SHP77 treated with DMSO at 0.1 percent for 48 hours (cell line): ENCODE measurements around the gene SPINK7.
A peak's percentile ranks its signal among the peaks of the same experiment; 100 is the strongest.
"Not testable (repeated sequence)": the region's sequence is repeated elsewhere in the genome, so short reads cannot be mapped to it uniquely, and the experiment has no call there.

ENCODE experiments used
- DNase-seq: peaks from one replicate; lab custom pipeline; 2025; lab: John Stamatoyannopoulos, UW

Gene SPINK7

GRCh38 chr5:148312153-148312552, at the start of gene SPINK7:
SPINK7 (plus strand) TSS chr5:148312423; CDS start chr5:148312484, 61 bp downstream.
- DNase-seq = no peak

- DNase-seq = no peak
Measured at GRCh38 chr5:148267962-148268361, 44.3 kb upstream of the SPINK7 start.

GRCh38 chr5:148268566-148268965, 43.7 kb upstream of the SPINK7 start, which contains the start of gene SPINK13:
SPINK13 (plus strand) TSS chr5:148268794; CDS start chr5:148270073, 1,279 bp downstream.
- no peak for DNase-seq

- DNase-seq = not testable (repeated sequence)
Measured at GRCh38 chr5:148275129-148275528, 37.1 kb upstream of the SPINK7 start.

GRCh38 chr5:148280893-148281292, 31.3 kb upstream of the SPINK7 start:
- not testable (repeated sequence) for DNase-seq

- DNase-seq = not testable (repeated sequence)
Measured at GRCh38 chr5:148281336-148281735, 30.9 kb upstream of the SPINK7 start.

GRCh38 chr5:148290271-148291195, 21.7 kb upstream of the SPINK7 start:
- DNase-seq = peak; percentile 32

- DNase-seq = no peak
Measured at GRCh38 chr5:148297731-148298130, 14.5 kb upstream of the SPINK7 start.

- no peak for DNase-seq
Measured at GRCh38 chr5:148306446-148306845, 5.8 kb upstream of the SPINK7 start.

GRCh38 chr5:148309019-148309418, 3.2 kb upstream of the SPINK7 start:
- DNase-seq = no peak

- no peak for DNase-seq
Measured at GRCh38 chr5:148309746-148310145, 2.5 kb upstream of the SPINK7 start.

GRCh38 chr5:148311484-148311883, 739 bp upstream of the SPINK7 start:
- DNase-seq = no peak

GRCh38 chr5:148314187-148314586, 2.0 kb downstream of the SPINK7 start:
- DNase-seq = no peak

- no peak for DNase-seq
Measured at GRCh38 chr5:148314731-148315130, 2.5 kb downstream of the SPINK7 start.

- not testable (repeated sequence) for DNase-seq
Measured at GRCh38 chr5:148320011-148320963, 8.1 kb downstream of the SPINK7 start.

GRCh38 chr5:148333262-148333849, 21.1 kb downstream of the SPINK7 start:
- no peak for DNase-seq

- DNase-seq = no peak
Measured at GRCh38 chr5:148335259-148335658, 23.0 kb downstream of the SPINK7 start, which contains the start of gene SPINK9. SPINK9 (plus strand) TSS chr5:148335559; CDS start chr5:148335614, 55 bp downstream.

GRCh38 chr5:148336704-148337435, 24.6 kb downstream of the SPINK7 start:
- DNase-seq = no peak

- DNase-seq = no peak
Measured at GRCh38 chr5:148342371-148343045, 30.3 kb downstream of the SPINK7 start.

- DNase-seq = no peak
Measured at GRCh38 chr5:148343046-148343407, 30.8 kb downstream of the SPINK7 start.
